Measurements from ENCODE around the gene MRGPRX4. TPM values are rescaled to one million over a fixed set of nuclear protein-coding genes. Genes with fewer than 3 reads are reported as not detected.

The MRGPRX4 gene
- total and polyA plus RNA-seq, 2 experiments from 2014 or later, result not detected

DNA sequence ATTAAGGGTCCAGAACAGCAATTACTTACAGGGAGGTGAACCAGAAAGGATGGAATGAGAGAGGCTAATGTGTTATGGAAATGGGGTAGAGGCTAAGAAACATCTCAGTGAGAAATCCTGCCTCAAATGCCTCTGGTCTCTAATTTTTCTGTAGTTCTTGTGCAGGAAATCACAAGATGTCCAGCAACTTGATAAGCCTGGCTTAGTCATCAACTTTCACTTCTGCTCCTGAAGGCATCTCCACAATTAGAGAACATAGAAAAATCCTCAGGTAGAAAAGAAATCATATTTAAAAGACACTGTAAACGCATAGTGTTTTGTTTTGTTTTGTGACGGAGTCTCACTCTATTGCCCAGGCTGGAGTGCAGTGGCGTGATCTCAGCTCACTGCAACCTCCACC is 18.7 kb downstream of the MRGPRX4 start:
- no peaks in the 10 kb centered on the region for H3K36me3 Mint-ChIP-seq (ENCODE audit: low read depth)
- H2AFZ ChIP-seq, result no peak overlapping the region
- no peaks in the 10 kb centered on the region for H3K9me3 Mint-ChIP-seq
- H3K27ac Mint-ChIP-seq, result no peak overlapping the region
- TF ChIP-seq STAT1 (IDR thresholded peaks at IDR 0.05; ENCODE audit: unreplicated experiment) (no peak), NANOG (IDR thresholded peaks at IDR 0.05; ENCODE audit: borderline replicate concordance) (no peak), ETS1 (IDR thresholded peaks at IDR 0.05) (no peak), ZNF462 (CRISPR knock-in tag; IDR thresholded peaks at IDR 0.05) (no peak), CTCF (conservative IDR thresholded peaks at IDR 0.05; ENCODE audit: low read depth in 2 of 2) (no peak), EZH2 (IDR thresholded peaks at IDR 0.05; ENCODE audit: low read depth, unreplicated experiment) (no peak), JUNB (IDR thresholded peaks at IDR 0.05; ENCODE audit: unreplicated experiment) (no peak), ZNF114 (CRISPR knock-in tag; IDR thresholded peaks at IDR 0.05) (no peak), EZH2phosphoT487 (IDR thresholded peaks at IDR 0.05; ENCODE audit: unreplicated experiment) (no peak), POLR2AphosphoS5 (IDR thresholded peaks at IDR 0.05; ENCODE audit: low read depth) (no peak), ZNF331 (CRISPR knock-in tag; IDR thresholded peaks at IDR 0.05; ENCODE audit: low read depth) (no peak), CREB1 (CRISPR knock-in tag; IDR thresholded peaks at IDR 0.05; ENCODE audit: low read depth) (no peak)
- TF ChIP-seq, protein P1, sequence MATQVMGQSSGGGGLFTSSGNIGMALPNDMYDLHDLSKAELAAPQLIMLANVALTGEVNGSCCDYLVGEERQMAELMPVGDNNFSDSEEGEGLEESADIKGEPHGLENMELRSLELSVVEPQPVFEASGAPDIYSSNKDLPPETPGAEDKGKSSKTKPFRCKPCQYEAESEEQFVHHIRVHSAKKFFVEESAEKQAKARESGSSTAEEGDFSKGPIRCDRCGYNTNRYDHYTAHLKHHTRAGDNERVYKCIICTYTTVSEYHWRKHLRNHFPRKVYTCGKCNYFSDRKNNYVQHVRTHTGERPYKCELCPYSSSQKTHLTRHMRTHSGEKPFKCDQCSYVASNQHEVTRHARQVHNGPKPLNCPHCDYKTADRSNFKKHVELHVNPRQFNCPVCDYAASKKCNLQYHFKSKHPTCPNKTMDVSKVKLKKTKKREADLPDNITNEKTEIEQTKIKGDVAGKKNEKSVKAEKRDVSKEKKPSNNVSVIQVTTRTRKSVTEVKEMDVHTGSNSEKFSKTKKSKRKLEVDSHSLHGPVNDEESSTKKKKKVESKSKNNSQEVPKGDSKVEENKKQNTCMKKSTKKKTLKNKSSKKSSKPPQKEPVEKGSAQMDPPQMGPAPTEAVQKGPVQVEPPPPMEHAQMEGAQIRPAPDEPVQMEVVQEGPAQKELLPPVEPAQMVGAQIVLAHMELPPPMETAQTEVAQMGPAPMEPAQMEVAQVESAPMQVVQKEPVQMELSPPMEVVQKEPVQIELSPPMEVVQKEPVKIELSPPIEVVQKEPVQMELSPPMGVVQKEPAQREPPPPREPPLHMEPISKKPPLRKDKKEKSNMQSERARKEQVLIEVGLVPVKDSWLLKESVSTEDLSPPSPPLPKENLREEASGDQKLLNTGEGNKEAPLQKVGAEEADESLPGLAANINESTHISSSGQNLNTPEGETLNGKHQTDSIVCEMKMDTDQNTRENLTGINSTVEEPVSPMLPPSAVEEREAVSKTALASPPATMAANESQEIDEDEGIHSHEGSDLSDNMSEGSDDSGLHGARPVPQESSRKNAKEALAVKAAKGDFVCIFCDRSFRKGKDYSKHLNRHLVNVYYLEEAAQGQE (IDR thresholded peaks at IDR 0.05; ENCODE audit: unreplicated experiment), result no peak
- no peaks in the 10 kb centered on the region for H3K27me3 Mint-ChIP-seq (ENCODE audit: insufficient read depth, low read depth, poor library complexity)
- DNase-seq (ENCODE audit: low spot score) (no peak), ATAC-seq (no peak)
- no peaks in the 10 kb centered on the region for H3K9me2 ChIP-seq (ENCODE audit: insufficient read depth)
- H3K4me3 Mint-ChIP-seq, result no peak overlapping the region
- H3K36me3 ChIP-seq (ENCODE audit: insufficient read depth), result no peaks in the 10 kb centered on the region
- no peak overlapping the region for H3K27ac ChIP-seq (ENCODE audit: low read depth)
- no peak overlapping the region for H3K4me2 ChIP-seq
- no peaks in the 10 kb centered on the region for H4K20me1 ChIP-seq (replicated peaks; ENCODE audit: insufficient read depth)
- H3K4me3 ChIP-seq, result no peak overlapping the region
- H3K4me1 ChIP-seq (ENCODE audit: insufficient read depth), result no peaks in the 10 kb centered on the region; the same call in 1 of the 2 replicates
- no peaks in the 10 kb centered on the region for H3K27me3 ChIP-seq (ENCODE audit: insufficient read depth)
- H3F3A ChIP-seq (replicated peaks; ENCODE audit: low read depth), result no peaks in the 10 kb centered on the region
- H3K4me1 Mint-ChIP-seq, result peaks cover 12% of the 10 kb centered on the region; the same call in 2 of the 3 replicates
- no peaks in the 10 kb centered on the region for H3K79me2 ChIP-seq (replicated peaks; ENCODE audit: insufficient read depth)
